ENCODE results near the gene KRT74. TPM values are rescaled to one million over a fixed set of nuclear protein-coding genes. Genes with fewer than 3 reads are reported as not detected.

The KRT74 gene
- total and polyA plus RNA-seq, 10 of the 15 experiments (the other 5 are each of a cell fraction or from before 2014, with no cell fraction given): not detected

- no peaks in the 10 kb centered on the region for H3K79me2 ChIP-seq (ENCODE audit: control insufficient read depth, insufficient read depth, low read length)
- H3K27ac ChIP-seq (ENCODE audit: control insufficient read depth, insufficient read depth): no peak overlapping the region
- peaks cover 4% of the 10 kb centered on the region in 2 experiments; a peak in 3 of 4 replicates for H3K27me3 ChIP-seq (replicated peaks in 1 of 2; ENCODE audit: control insufficient read depth in 2 of 2, insufficient read depth in 2 of 2, low read length in 1 of 2)
- no peaks in the 10 kb centered on the region for H3K36me3 ChIP-seq (ENCODE audit: control insufficient read depth in 2 of 2, insufficient read depth in 2 of 2, low read length in 1 of 2)
- ChIA-PET POLR2A (no interaction called here), SMC1A (ENCODE audit: uncharacterized antibody, unreplicated experiment) (no interaction called here), RAD21 (ENCODE audit: unreplicated experiment) (no interaction called here), CTCF (no interaction called here)
- no TSS peak for BruUV-seq (replicated peaks)
- FAIRE-seq: no peak
- H3K4me3 ChIP-seq: no peak overlapping the region
- intact Hi-C loops (cut with micrococcal nuclease; ENCODE audit: unreplicated experiment) (no loop called here), in situ Hi-C loops (cut with MboI) (no loop called here)
- DNase-seq (ENCODE audit: low read depth, low spot score): no peak
- H4K20me1 ChIP-seq (ENCODE audit: control insufficient read depth, insufficient read depth): no peaks in the 10 kb centered on the region
- no peak overlapping the region for H3K4me2 ChIP-seq (ENCODE audit: control insufficient read depth, insufficient read depth)
- no peak overlapping the region for H3K9ac ChIP-seq (ENCODE audit: control insufficient read depth, insufficient read depth, low read length)
- H3K9me3 ChIP-seq (replicated peaks; ENCODE audit: control insufficient read depth, insufficient read depth, low read length): no peaks in the 10 kb centered on the region
- H3K4me1 ChIP-seq (ENCODE audit: control insufficient read depth, insufficient read depth, low read length): no peaks in the 10 kb centered on the region
- no peak for ATAC-seq
- H2AFZ ChIP-seq (ENCODE audit: control insufficient read depth, low read depth, low read length): no peak overlapping the region
- TF ChIP-seq ZNF384 (IDR thresholded peaks at IDR 0.05; ENCODE audit: borderline replicate concordance, low read depth, low read length): no peak
- TF ChIP-seq, protein P1, sequence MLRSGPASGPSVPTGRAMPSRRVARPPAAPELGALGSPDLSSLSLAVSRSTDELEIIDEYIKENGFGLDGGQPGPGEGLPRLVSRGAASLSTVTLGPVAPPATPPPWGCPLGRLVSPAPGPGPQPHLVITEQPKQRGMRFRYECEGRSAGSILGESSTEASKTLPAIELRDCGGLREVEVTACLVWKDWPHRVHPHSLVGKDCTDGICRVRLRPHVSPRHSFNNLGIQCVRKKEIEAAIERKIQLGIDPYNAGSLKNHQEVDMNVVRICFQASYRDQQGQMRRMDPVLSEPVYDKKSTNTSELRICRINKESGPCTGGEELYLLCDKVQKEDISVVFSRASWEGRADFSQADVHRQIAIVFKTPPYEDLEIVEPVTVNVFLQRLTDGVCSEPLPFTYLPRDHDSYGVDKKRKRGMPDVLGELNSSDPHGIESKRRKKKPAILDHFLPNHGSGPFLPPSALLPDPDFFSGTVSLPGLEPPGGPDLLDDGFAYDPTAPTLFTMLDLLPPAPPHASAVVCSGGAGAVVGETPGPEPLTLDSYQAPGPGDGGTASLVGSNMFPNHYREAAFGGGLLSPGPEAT (IDR thresholded peaks at IDR 0.05; ENCODE audit: low read depth): no peak
- no peak for TF ChIP-seq WRNIP1 (IDR thresholded peaks at IDR 0.05; ENCODE audit: borderline replicate concordance, low read depth, low read length)
- no peak for TF ChIP-seq RBBP5 (conservative IDR thresholded peaks at IDR 0.05)
- TF ChIP-seq ZNF24 (IDR thresholded peaks at IDR 0.05): no peak
- TF ChIP-seq SMARCA5 (IDR thresholded peaks at IDR 0.05): no peak
- no peak for TF ChIP-seq EZH2 (IDR thresholded peaks at IDR 0.05; ENCODE audit: borderline replicate concordance, control insufficient read depth, low read depth, low read length)
- 23% methylated on average over 8 of the region's 8 CpGs for whole genome bisulfite sequencing (ENCODE audit: insufficient coverage, insufficient replicate concordance, low lambda C conversion rate, missing lambda C conversion rate)
Observed at GRCh38 chr12:52558781-52559445, 14.7 kb downstream of the KRT74 start.
